Neural crest cell (in vitro differentiated cells): Measurements from ENCODE around the gene PDHB. TPM values are rescaled to one million over a fixed set of nuclear protein-coding genes. Genes with fewer than 3 reads are reported as not detected.
A peak's percentile ranks its signal among the peaks of the same experiment; 100 is the strongest.

Experiments used
- DNase-seq: peaks from one replicate; pipeline ENCODE4 v3.0.0; 2021; ENCODE audit warnings: low read depth, mixed read lengths, low spot score
- H3K27ac Mint-ChIP-seq: one replicate; pipeline ENCODE4 v1.8.0; 2021; ENCODE audit warnings: mild to moderate bottlenecking, mixed read lengths; ENCODE audit not compliant: unreplicated experiment
- H3K27me3 Mint-ChIP-seq: 2 replicates; pipeline ENCODE4 v1.8.0; 2021; ENCODE audit warnings: low read depth, mild to moderate bottlenecking, mixed read lengths
- H3K36me3 Mint-ChIP-seq: 2 replicates; pipeline ENCODE4 v1.8.0; 2021; ENCODE audit warnings: low read depth, mild to moderate bottlenecking, mixed read lengths
- H3K4me1 Mint-ChIP-seq: 2 replicates; pipeline ENCODE4 v1.8.0; 2021; ENCODE audit warnings: mixed read lengths
- H3K4me3 Mint-ChIP-seq: one replicate; pipeline ENCODE4 v1.8.0; 2021; ENCODE audit warnings: mild to moderate bottlenecking, mixed read lengths
- H3K9me3 Mint-ChIP-seq: 2 replicates; pipeline ENCODE4 v1.8.0; 2021; ENCODE audit warnings: mixed read lengths
- total RNA-seq: library from RNA; stranded (reverse); gene quantifications from 2 replicates; pipeline ENCODE4 v1.2.1, GENCODE V29; 2021
- TF ChIP-seq, protein P1 (sequence below): fragments of 200-600 bp; sonication (generic); conservative IDR thresholded peaks from 2 replicates; pipeline ENCODE4 v1.5.0; 2021; ENCODE audit warnings: antibody characterized with exemption, mild to moderate bottlenecking

PDHB gene
- total RNA-seq, 1 donor from 2014 or later, result 71.4 TPM

DNA sequence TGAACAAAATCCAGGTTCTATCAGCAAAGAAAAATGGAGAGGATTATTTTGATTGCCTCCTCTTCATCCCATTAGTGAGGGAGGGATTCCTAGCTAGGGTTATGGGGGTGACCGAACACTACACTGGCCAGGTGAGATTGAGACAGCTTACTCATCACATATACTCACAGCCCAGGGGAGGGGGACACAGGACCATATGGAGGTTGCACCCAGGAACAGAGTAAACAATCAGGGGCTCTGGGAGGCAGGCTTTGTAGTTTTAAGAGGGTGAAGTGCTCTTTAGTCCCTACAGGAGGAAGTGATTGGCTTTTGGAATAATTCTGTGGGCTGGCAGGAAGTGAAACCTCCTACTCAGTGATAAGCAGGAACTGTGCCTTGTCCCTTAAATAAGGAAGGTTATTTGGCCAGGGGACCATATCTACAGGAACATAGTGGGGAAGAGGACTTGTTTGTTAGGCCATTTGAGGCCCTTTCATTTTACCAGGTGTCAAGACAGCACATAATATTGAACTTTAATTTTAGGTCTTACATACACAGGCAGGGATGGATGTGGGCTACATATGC is 40.8 kb upstream of the PDHB start:
- no peak for DNase-seq
- Mint-ChIP-seq H3K27me3 (no peaks in the 10 kb centered on the region), H3K27ac (peak overlapping the region; percentile 17), H3K9me3 (peaks cover under 1% of the 10 kb centered on the region), H3K4me1 (peaks cover 17% of the 10 kb centered on the region), H3K4me3 (no peak overlapping the region), H3K36me3 (no peaks in the 10 kb centered on the region)
- TF ChIP-seq, protein P1, sequence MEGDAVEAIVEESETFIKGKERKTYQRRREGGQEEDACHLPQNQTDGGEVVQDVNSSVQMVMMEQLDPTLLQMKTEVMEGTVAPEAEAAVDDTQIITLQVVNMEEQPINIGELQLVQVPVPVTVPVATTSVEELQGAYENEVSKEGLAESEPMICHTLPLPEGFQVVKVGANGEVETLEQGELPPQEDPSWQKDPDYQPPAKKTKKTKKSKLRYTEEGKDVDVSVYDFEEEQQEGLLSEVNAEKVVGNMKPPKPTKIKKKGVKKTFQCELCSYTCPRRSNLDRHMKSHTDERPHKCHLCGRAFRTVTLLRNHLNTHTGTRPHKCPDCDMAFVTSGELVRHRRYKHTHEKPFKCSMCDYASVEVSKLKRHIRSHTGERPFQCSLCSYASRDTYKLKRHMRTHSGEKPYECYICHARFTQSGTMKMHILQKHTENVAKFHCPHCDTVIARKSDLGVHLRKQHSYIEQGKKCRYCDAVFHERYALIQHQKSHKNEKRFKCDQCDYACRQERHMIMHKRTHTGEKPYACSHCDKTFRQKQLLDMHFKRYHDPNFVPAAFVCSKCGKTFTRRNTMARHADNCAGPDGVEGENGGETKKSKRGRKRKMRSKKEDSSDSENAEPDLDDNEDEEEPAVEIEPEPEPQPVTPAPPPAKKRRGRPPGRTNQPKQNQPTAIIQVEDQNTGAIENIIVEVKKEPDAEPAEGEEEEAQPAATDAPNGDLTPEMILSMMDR, result no peak

DNA sequence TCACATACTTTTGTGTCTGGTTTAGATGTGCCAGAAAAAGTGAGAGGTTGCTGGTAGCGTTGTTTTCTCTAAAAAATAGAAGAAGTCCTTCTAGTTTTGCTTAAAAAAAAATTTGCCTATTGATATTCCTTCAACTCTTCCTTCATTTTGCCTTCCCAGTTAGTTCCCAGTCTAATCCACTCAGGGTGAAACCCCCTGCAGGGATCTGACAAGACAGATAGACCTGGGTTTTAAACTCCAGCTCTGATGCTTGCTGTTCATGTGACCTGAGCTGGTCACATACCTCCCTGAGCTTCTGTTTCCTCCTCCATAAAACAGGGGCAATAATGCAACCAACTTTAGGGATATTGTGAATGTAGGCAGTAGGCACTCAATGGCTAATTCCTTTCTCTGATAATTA is 39.6 kb upstream of the PDHB start:
- no peaks in the 10 kb centered on the region for H3K9me3 Mint-ChIP-seq
- peaks cover 17% of the 10 kb centered on the region for H3K4me1 Mint-ChIP-seq
- TF ChIP-seq, protein P1, result no peak
- no peak for DNase-seq
- H3K27me3 Mint-ChIP-seq, result no peaks in the 10 kb centered on the region
- no peak overlapping the region for H3K4me3 Mint-ChIP-seq
- H3K27ac Mint-ChIP-seq, result no peak overlapping the region
- no peaks in the 10 kb centered on the region for H3K36me3 Mint-ChIP-seq

DNA sequence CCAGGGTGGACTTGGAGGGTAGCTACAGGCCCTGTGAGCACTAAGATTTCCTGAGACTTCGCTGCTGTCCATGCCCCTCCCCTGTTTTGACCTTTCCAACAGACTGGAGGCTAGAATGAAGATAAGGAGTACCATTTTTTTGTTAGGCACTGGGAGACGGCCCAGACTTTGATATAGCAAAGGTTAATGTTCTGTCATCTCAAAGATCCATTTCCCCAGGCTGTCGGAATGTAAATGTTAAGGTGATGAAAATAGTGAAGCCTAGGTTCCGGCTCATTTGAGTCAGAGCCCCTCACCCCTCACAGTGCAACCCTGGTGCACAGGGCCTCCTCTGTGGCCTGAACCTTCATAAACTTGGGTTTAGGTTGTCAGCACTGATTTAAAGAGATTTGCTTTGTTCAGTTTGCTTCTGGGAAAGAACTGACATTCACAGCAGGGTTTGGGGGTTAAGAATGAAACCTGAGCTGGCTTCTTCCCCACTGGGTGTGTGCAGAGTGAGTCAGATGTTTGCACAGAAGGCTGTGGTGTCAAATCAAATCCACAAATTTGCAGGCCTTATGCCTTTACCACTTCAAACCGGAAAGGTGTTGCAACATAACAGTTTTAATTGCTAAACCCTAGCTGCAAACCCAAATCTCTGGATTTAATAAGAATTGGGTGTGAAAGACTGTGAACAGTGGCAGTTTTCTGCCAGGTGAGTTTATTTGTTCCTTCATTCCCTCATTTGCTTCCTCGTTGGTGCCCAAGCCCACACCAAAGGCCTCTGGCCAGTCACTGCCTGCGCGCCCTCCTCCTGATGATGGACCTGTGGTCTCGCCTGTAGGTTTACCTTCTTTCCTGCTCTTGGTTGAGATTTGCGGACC is 37.6 kb upstream of the PDHB start:
- TF ChIP-seq, protein P1, result no peak
- no peak for DNase-seq
- Mint-ChIP-seq H3K36me3 (no peaks in the 10 kb centered on the region), H3K27ac (no peak overlapping the region), H3K4me3 (no peak overlapping the region), H3K27me3 (no peaks in the 10 kb centered on the region), H3K9me3 (no peaks in the 10 kb centered on the region), H3K4me1 (peaks cover 17% of the 10 kb centered on the region)

DNA sequence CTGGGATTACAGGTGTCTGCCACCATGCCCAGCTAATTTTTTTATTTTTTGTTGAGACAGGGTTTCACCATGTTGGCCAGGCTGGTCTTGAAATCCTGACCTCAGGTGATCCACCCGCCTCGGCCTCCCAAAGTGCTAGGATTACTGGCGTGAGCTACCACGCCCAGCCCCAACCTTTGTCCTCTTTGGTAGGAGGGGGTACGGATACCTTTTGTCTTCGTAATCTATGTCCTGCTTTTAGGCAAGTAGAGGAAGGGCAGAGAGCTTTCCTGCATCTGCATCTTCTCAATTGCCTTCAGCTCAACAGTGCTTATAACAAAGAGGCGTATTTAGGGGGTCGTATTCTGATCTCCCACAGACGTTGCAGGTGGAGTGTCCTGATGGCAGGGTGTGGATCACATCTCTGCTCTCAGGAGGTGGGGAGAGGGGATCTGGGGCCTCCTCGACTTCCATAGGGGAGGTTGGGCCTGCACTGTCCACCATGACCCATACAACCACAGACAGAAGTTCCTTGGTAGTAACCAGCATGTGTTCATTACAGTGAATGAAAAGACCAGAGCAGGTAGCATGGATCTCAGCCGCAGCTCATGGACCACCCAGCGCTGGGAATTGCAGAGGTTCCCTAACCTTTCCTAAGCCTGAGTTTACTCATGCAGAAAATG is 36.9 kb upstream of the PDHB start:
- peak overlapping the region; percentile 71 for H3K27ac Mint-ChIP-seq
- no peaks in the 10 kb centered on the region for H3K36me3 Mint-ChIP-seq

DNA sequence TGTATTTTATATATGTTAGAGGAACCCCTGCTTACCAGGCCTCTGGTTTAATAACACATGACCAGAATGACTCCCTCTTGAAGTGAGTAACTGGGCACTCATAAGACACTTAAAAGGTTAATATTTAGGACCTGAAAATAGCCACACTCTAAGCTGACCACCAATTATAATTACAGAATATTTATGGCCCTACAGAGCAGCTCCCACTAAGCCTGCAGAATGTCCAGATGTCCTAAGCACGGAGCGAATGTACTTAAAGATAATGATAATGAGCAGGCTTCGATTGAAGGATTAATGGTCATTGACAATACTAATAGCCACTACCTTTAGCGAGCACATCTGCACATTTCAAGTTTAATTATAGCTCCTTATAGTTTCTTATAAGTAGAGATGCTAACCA is 35.5 kb upstream of the PDHB start:
- H3K36me3 Mint-ChIP-seq, result no peaks in the 10 kb centered on the region
- TF ChIP-seq, protein P1, result no peak
- no peak for DNase-seq
- no peaks in the 10 kb centered on the region for H3K27me3 Mint-ChIP-seq
- H3K4me3 Mint-ChIP-seq, result no peak overlapping the region
- no peak overlapping the region for H3K27ac Mint-ChIP-seq
- H3K4me1 Mint-ChIP-seq, result peaks cover 12% of the 10 kb centered on the region
- H3K9me3 Mint-ChIP-seq, result no peaks in the 10 kb centered on the region

More for the DNA sequence above, 36.9 kb upstream of the PDHB start:
- no peaks in the 10 kb centered on the region for H3K27me3 Mint-ChIP-seq
- H3K4me3 Mint-ChIP-seq, result no peak overlapping the region
- TF ChIP-seq, protein P1, result no peak
- no peak for DNase-seq
- no peaks in the 10 kb centered on the region for H3K9me3 Mint-ChIP-seq
- H3K4me1 Mint-ChIP-seq, result peaks cover 17% of the 10 kb centered on the region
